ENCODE results near the gene SDHC. TPM values are rescaled to one million over a fixed set of nuclear protein-coding genes. Genes with fewer than 3 reads are reported as not detected.

Gene SDHC
- total and polyA plus RNA-seq, 2 experiments from 2014 or later = 131 to 358 TPM

DNA sequence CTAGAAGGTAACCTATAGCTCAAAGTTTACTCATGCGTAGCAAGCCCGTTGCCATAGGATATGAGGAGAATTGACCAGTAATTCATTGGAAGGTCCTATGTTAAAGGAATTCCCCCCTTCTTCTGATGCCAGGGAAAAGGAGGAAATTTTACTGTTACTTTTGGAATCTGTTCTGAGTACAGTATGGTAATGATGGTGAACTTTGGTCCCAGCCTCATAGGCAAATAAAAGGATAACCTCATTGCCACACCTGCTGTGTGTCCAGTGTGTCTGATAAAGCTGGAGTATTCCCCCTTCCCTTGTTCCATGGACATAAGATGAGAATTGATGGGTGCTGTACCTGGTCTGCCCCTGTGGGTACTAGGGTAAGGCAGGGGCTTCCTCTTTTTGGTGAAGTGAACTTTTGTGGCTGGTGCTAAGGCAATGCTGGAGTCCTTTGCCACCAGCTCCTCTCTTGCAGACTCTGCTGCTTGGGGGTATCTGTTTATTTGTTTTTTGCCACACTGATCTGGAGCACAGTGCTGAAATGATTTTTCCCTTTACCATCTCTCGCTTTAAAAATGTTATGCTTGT, 26.6 kb upstream of the SDHC start:
- Histone ChIP-seq H3K27me3 (no peaks in the 10 kb centered on the region), H3K4me2 (no peak overlapping the region), H3K9me3 (ENCODE audit: low read depth) (no peaks in the 10 kb centered on the region), H2AFZ (no peak overlapping the region), H3K4me3 (no peak overlapping the region), H3K27ac (no peak overlapping the region), H3K79me2 (no peaks in the 10 kb centered on the region), H4K20me1 (ENCODE audit: insufficient read depth, poor library complexity, severe bottlenecking) (no peaks in the 10 kb centered on the region), H3K4me1 (ENCODE audit: insufficient read depth) (peaks cover 4% of the 10 kb centered on the region), H3K36me3 (replicated peaks; ENCODE audit: insufficient read depth, low read depth) (no peaks in the 10 kb centered on the region), H3K9me2 (replicated peaks; ENCODE audit: insufficient read depth) (no peaks in the 10 kb centered on the region)
- 88% methylated on average over 3 of the region's 3 CpGs for WGBS (ENCODE audit: low lambda C conversion rate, missing lambda C conversion rate)
- peak; percentile 13 for DNase-seq (ENCODE audit: low spot score)
- TF ChIP-seq EZH2 (IDR thresholded peaks at IDR 0.05; ENCODE audit: borderline replicate concordance) = no peak
- no peak for TF ChIP-seq EZH2phosphoT487 (IDR thresholded peaks at IDR 0.05; ENCODE audit: low read depth, severe bottlenecking, unreplicated experiment)
- TF ChIP-seq CTCF (IDR thresholded peaks at IDR 0.05; ENCODE audit: poor library complexity) = no peak

GRCh38 chr1:161290779-161291178, 23.4 kb upstream of the SDHC start:
- 94% methylated on average over 1 of the region's 1 CpG for WGBS (ENCODE audit: low lambda C conversion rate, missing lambda C conversion rate)
- Histone ChIP-seq H3K9me2 (replicated peaks; ENCODE audit: insufficient read depth) (no peaks in the 10 kb centered on the region), H3K27ac (no peak overlapping the region), H3K4me2 (no peak overlapping the region), H3K36me3 (replicated peaks; ENCODE audit: insufficient read depth, low read depth) (no peaks in the 10 kb centered on the region), H3K79me2 (no peaks in the 10 kb centered on the region), H3K27me3 (no peaks in the 10 kb centered on the region), H4K20me1 (ENCODE audit: insufficient read depth, poor library complexity, severe bottlenecking) (no peaks in the 10 kb centered on the region), H3K4me3 (no peak overlapping the region), H2AFZ (no peak overlapping the region), H3K9me3 (ENCODE audit: low read depth) (no peaks in the 10 kb centered on the region), H3K4me1 (ENCODE audit: insufficient read depth) (peaks cover 4% of the 10 kb centered on the region)
- TF ChIP-seq EZH2 (IDR thresholded peaks at IDR 0.05; ENCODE audit: borderline replicate concordance) (no peak), CTCF (IDR thresholded peaks at IDR 0.05; ENCODE audit: poor library complexity) (no peak), EZH2phosphoT487 (IDR thresholded peaks at IDR 0.05; ENCODE audit: low read depth, severe bottlenecking, unreplicated experiment) (no peak)
- no peak for DNase-seq (ENCODE audit: low spot score)

GRCh38 chr1:161297415-161297814, 16.8 kb upstream of the SDHC start:
- TF ChIP-seq EZH2 (IDR thresholded peaks at IDR 0.05; ENCODE audit: borderline replicate concordance) = no peak
- TF ChIP-seq EZH2phosphoT487 (IDR thresholded peaks at IDR 0.05; ENCODE audit: low read depth, severe bottlenecking, unreplicated experiment) = no peak
- no peak for TF ChIP-seq CTCF (IDR thresholded peaks at IDR 0.05; ENCODE audit: poor library complexity)
- Histone ChIP-seq H3K4me3 (no peak overlapping the region), H3K36me3 (replicated peaks; ENCODE audit: insufficient read depth, low read depth) (no peaks in the 10 kb centered on the region), H3K9me2 (replicated peaks; ENCODE audit: insufficient read depth) (no peaks in the 10 kb centered on the region), H2AFZ (no peak overlapping the region), H4K20me1 (ENCODE audit: insufficient read depth, poor library complexity, severe bottlenecking) (no peaks in the 10 kb centered on the region), H3K79me2 (no peaks in the 10 kb centered on the region), H3K27ac (no peak overlapping the region), H3K4me2 (no peak overlapping the region), H3K4me1 (ENCODE audit: insufficient read depth) (no peaks in the 10 kb centered on the region), H3K9me3 (ENCODE audit: low read depth) (no peaks in the 10 kb centered on the region), H3K27me3 (no peaks in the 10 kb centered on the region)
- DNase-seq (ENCODE audit: low spot score) = no peak

DNA sequence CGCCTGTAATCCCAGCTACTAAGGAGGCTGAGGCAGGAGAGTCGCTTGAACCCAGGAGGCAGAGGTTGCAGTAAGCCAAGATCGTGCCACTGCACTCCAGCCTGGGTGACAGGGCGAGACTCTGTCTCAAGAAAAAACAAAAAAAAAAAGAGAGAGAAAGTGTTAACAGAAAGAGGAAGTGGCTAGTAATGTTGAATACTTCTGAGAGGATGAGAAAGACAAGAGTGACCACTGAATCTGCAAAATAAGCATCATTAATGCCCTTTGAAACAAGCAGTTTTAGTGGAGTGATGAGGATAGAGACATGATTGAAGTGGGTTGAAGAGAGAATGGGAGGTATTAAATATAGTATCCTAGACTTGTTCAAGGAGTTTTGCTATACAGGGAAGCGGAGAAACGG, 16.1 kb upstream of the SDHC start:
- H3K79me2 ChIP-seq = no peaks in the 10 kb centered on the region
- no peaks in the 10 kb centered on the region for H4K20me1 ChIP-seq (ENCODE audit: insufficient read depth, poor library complexity, severe bottlenecking)
- H3K27me3 ChIP-seq = no peaks in the 10 kb centered on the region
- H3K4me1 ChIP-seq (ENCODE audit: insufficient read depth) = no peaks in the 10 kb centered on the region
- WGBS (ENCODE audit: low lambda C conversion rate, missing lambda C conversion rate) = 96% methylated on average over 6 of the region's 6 CpGs
- H3K36me3 ChIP-seq (replicated peaks; ENCODE audit: insufficient read depth, low read depth) = no peaks in the 10 kb centered on the region
- H2AFZ ChIP-seq = no peak overlapping the region
- DNase-seq (ENCODE audit: low spot score) = no peak
- H3K4me2 ChIP-seq = no peak overlapping the region
- TF ChIP-seq EZH2 (IDR thresholded peaks at IDR 0.05; ENCODE audit: borderline replicate concordance) = no peak
- no peak overlapping the region for H3K27ac ChIP-seq
- H3K9me3 ChIP-seq (ENCODE audit: low read depth) = no peaks in the 10 kb centered on the region
- no peaks in the 10 kb centered on the region for H3K9me2 ChIP-seq (replicated peaks; ENCODE audit: insufficient read depth)
- H3K4me3 ChIP-seq = no peak overlapping the region
